Caki2 (cell line): ENCODE results near the gene SS18. TPM values are rescaled to one million over a fixed set of nuclear protein-coding genes. Genes with fewer than 3 reads are reported as not detected.

Experiments
- DNase-seq: peaks from one replicate; pipeline ENCODE4 v3.0.0-alpha.2; 2015; ENCODE audit warnings: low read depth
- in situ Hi-C: cut with HindIII; loops from 2 replicates; pipeline ENCODE4 v1.10.0; 2016; ENCODE audit warnings: low sequenced_read_pairs, low pct_unique_long_range_greater_than_20kb, mixed read lengths
- total RNA-seq: library from RNA; depleted of rRNA; stranded (reverse); fragments of >200 nt; shearing (Covaris generic); gene quantifications from 2 replicates; pipeline ENCODE4 v1.2.3, GENCODE V29; 2014; ENCODE audit warnings: low replicate concordance

The SS18 gene
- total RNA-seq, 1 experiment from 2014 or later = 49.7 TPM

- no peak for DNase-seq
- in situ Hi-C loops = no loop called here
These were observed 76.0 kb downstream of the SS18 start for GRCh38 chr18:26014462-26014861.

- in situ Hi-C loops = no loop called here
- no peak for DNase-seq
These were observed 81.8 kb downstream of the SS18 start for GRCh38 chr18:26008619-26009018.

GRCh38 chr18:26008096-26008495 lies 82.3 kb downstream of the SS18 start:
- no peak for DNase-seq
- in situ Hi-C loops = no loop called here

- DNase-seq = no peak
- in situ Hi-C loops = no loop called here
These were observed 84.5 kb downstream of the SS18 start for GRCh38 chr18:26005950-26006349.

GRCh38 chr18:26004832-26005231 lies 85.6 kb downstream of the SS18 start:
- no peak for DNase-seq
- in situ Hi-C loops = no loop called here

- in situ Hi-C loops = no loop called here
- no peak for DNase-seq
These were observed 86.6 kb downstream of the SS18 start for GRCh38 chr18:26003817-26004216.

GRCh38 chr18:26003356-26003755 lies 87.1 kb downstream of the SS18 start:
- in situ Hi-C loops = no loop called here

GRCh38 chr18:26002375-26002910 lies 88.0 kb downstream of the SS18 start:
- DNase-seq = no peak
- in situ Hi-C loops = no loop called here

More at GRCh38 chr18:26003356-26003755, 87.1 kb downstream of the SS18 start:
- no peak for DNase-seq

- in situ Hi-C loops = no loop called here
These were observed 92.0 kb downstream of the SS18 start for GRCh38 chr18:25998461-25998860.

GRCh38 chr18:25992566-25992965 lies 97.8 kb downstream of the SS18 start:
- DNase-seq = no peak
- in situ Hi-C loops = no loop called here

More at GRCh38 chr18:25998461-25998860, 92.0 kb downstream of the SS18 start:
- DNase-seq = no peak

GRCh38 chr18:25990473-25990872 lies 99.9 kb downstream of the SS18 start:
- in situ Hi-C loops = no loop called here
- DNase-seq = no peak

GRCh38 chr18:25985707-25986394 lies 104.6 kb downstream of the SS18 start:
- no peak for DNase-seq
- in situ Hi-C loops = no loop called here

GRCh38 chr18:25983730-25984129 lies 106.7 kb downstream of the SS18 start:
- DNase-seq = no peak
- in situ Hi-C loops = no loop called here

GRCh38 chr18:25982961-25983360 lies 107.5 kb downstream of the SS18 start:
- in situ Hi-C loops = no loop called here
- DNase-seq = no peak

- in situ Hi-C loops = no loop called here
- no peak for DNase-seq
These were observed 108.3 kb downstream of the SS18 start for GRCh38 chr18:25982153-25982552.

- DNase-seq = no peak
- in situ Hi-C loops = no loop called here
These were observed 110.9 kb downstream of the SS18 start for GRCh38 chr18:25979369-25980040.

- in situ Hi-C loops = no loop called here
- DNase-seq = no peak
These were observed 113.9 kb downstream of the SS18 start for GRCh38 chr18:25976554-25976953.

GRCh38 chr18:25974630-25975077 lies 115.8 kb downstream of the SS18 start:
- in situ Hi-C loops = no loop called here
- no peak for DNase-seq
